Measurements from ENCODE around the gene CACNG6.

DNA sequence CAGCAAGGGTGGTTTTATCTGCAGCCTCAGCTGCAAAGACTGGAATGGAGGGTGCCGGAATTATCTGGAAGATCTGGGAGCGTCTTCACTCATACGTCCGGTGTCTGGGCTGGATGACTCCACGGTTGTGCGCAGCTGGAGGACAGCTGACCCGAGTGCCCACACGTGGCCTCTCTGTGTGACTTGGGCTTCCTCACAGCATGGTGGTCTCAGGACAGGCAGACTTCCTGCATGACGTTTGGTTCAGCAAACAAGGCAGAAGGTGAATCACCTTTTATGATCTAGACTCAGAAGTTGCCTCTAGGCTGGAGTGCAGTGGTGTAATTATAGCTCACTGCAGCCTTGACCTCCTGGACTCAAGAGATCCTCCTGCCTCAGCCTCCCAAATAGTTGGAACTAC, 33.2 kb downstream of the CACNG6 start:
- TF ChIP-seq, protein P1, sequence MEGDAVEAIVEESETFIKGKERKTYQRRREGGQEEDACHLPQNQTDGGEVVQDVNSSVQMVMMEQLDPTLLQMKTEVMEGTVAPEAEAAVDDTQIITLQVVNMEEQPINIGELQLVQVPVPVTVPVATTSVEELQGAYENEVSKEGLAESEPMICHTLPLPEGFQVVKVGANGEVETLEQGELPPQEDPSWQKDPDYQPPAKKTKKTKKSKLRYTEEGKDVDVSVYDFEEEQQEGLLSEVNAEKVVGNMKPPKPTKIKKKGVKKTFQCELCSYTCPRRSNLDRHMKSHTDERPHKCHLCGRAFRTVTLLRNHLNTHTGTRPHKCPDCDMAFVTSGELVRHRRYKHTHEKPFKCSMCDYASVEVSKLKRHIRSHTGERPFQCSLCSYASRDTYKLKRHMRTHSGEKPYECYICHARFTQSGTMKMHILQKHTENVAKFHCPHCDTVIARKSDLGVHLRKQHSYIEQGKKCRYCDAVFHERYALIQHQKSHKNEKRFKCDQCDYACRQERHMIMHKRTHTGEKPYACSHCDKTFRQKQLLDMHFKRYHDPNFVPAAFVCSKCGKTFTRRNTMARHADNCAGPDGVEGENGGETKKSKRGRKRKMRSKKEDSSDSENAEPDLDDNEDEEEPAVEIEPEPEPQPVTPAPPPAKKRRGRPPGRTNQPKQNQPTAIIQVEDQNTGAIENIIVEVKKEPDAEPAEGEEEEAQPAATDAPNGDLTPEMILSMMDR (IDR thresholded peaks at IDR 0.05; ENCODE audit: low read depth, low read length): no peak
- TF ChIP-seq EZH2phosphoT487 (IDR thresholded peaks at IDR 0.05; ENCODE audit: low read depth): no peak

All from OCI-LY3 (cell line).